HG02610 (cell line): ENCODE results near the gene LYRM1.
"Not testable (repeated sequence)": the region's sequence is repeated elsewhere in the genome, so short reads cannot be mapped to it uniquely, and the experiment has no call there.

Experiments
- ATAC-seq: cut with Tn5 transposase; IDR thresholded peaks from one replicate; pipeline ENCODE4 v1.9.1; 2021; ENCODE audit warnings: mild to moderate bottlenecking, moderate library complexity; ENCODE audit not compliant: unreplicated experiment

Gene LYRM1

GRCh38 chr16:20931066-20931600, 30.6 kb downstream of the LYRM1 start:
- ATAC-seq: no peak

DNA sequence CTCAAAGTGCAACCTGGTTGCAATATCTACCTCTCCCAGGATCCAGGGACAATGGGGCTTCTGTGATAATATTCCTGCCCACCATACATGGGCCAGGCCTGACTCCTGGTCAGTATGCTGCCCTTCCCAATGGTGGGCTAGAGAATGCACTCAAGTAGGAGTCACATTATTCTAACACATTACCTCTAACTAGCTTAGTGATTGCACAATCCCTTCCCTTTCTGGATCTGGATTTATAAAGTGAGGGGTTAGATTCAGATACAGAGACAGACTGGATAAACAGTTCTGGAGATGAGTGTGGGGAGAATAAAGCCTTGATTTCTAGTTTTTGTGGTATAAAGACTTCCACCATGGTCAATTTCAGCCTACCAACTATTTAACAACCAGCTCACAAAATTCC, 33.0 kb downstream of the LYRM1 start:
- no peak for ATAC-seq

DNA sequence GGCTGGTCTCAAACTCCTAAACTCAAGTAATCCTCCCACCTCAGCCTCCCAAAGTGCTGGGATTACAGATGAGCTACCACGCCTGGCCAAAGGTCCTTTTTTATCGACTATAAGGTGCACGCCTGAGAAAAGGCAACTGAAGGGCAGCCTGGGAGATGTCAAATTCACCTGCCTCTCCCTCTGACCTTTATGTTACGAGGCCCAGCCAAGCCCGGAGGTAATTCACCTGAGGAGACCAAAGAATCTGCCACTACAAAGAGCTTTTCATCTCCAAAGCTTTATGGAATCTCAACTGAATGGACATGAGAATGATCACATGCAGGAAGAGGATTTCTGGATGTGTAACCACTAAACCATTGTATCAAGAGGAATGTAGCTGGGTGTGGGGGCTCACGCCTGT, 37.2 kb downstream of the LYRM1 start:
- ATAC-seq: no peak

DNA sequence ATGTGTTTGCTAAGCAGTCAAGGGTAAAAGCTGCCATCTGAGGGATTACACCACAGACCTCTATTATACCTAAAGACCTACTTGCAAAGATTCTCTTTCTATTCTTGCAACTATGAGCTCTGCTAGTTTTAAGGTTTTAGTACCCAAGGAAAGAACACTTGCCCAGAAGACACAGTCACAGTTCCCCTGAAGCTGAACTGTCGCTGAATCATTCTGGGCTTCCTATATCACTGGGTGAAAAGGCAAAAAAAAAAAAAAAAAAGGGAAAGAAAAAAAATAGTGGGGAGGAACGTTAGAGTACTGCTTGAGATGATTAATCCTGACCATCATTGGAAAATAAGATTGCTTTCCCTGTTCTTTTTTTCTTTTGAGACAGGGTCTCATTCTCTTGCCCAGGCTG, 37.9 kb downstream of the LYRM1 start:
- ATAC-seq: no peak

DNA sequence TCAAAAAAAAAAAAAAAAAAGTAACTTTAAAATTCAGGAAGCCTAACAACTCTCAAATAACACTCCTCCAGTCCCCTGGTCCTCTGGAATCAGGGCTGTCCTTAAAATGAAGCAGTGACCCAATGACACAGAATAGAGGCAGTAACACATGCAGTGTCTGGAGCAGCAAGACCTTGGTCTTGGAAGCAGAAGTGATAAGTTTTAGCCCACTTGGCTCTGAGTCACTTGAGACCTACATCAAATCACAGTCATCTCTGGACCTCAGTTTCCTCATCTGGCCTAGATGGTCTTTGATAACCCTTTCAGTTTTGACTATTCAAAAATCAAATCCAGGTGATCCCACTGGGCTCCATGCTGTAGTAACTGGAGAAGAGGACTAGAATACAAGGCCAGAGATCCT, 39.0 kb downstream of the LYRM1 start:
- ATAC-seq: no peak

- ATAC-seq: no peak
Observed at GRCh38 chr16:20940871-20941635, 40.5 kb downstream of the LYRM1 start.

- ATAC-seq: no peak
Observed at GRCh38 chr16:20941636-20941926, 41.0 kb downstream of the LYRM1 start.

DNA sequence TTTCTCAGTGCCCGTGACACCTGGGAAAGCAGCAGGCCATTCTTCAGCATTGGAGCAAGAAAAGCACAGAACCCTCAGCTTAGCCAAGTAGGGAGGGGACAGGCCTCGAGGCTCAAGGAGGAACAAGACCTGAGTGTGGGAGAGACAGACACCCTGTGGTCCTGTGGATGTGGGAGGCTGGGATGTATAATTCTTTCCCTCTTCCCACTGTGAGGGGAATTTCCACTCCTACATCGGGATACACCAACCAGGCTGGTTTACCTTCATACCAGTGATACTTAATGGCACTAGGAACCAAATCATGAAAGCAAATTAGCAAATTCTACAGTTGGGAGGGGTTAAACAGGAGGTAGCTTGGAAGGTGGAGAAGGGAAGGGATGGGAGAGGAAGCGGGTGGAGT, 41.7 kb downstream of the LYRM1 start:
- no peak for ATAC-seq

DNA sequence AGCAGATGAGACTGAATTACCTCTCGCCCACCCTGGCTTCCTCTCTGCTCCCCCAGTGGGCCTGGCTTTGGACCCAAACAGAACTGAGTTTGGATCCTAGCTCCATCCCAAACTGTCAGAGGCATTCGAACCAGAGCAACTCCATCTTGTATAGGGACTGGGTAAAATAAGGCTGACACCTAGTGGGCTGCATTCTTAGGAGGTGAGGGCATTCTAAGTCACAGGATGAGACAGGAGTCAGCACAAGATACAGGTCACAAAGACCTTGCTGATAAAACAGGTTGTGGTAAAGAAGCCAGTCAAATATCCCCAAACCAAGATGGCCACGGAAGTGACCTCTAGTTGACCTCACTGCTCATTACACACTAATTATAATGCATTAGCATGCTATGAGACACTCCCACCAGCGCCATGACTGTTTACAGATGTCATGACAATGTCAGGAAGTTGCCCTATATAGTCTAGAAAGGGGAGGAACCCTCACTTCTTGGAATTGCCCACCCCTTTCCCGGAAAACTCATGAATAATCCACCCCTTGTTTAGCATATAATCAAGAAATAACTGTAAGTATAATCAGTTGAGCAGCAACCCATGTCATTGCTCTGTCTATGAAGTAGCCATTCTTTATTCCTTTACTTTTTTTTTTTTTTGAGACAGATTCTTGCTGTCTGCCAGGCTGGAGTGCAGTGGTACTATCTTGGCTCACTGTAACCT, 44.4 kb downstream of the LYRM1 start:
- ATAC-seq: no peak

DNA sequence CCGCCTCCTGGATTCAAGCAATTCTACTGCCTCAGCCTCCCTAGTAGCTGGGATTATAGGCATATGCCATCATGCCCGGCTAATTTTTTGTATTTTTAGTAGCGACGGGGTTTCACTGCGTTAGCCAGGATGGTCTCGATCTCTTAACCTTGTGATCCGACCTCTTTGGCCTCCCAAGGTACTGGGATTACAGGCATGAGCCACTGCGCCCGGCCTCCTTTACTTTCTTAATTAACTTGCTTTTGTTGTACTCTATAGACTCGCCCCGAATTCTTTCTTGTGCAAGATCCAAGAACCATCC, 45.0 kb downstream of the LYRM1 start:
- not testable (repeated sequence) for ATAC-seq

GRCh38 chr16:20946015-20946629, 45.6 kb downstream of the LYRM1 start:
- no peak for ATAC-seq

DNA sequence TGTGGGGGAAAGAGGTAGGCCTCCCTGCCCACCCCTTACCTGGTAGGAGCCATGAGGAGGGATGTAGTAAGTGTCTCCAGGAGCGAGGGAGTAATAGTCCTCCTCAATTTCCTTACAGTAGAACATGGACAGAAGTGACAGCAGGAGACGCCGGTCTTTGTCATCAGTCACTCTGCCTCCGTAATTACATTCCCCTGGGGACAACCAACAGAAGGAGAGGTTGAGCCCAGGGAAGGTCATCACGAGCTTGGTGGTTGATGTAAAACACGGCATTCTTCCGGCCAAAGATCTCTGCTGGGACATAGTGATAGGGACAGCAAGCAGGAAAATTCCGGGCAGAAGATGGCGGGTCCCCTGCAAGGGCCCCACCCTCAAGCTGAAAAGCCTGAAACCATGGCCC, 47.9 kb downstream of the LYRM1 start:
- ATAC-seq: no peak

GRCh38 chr16:20949660-20950059, 49.1 kb downstream of the LYRM1 start:
- ATAC-seq: no peak

- ATAC-seq: no peak
Observed at GRCh38 chr16:20950294-20950693, 49.7 kb downstream of the LYRM1 start.

DNA sequence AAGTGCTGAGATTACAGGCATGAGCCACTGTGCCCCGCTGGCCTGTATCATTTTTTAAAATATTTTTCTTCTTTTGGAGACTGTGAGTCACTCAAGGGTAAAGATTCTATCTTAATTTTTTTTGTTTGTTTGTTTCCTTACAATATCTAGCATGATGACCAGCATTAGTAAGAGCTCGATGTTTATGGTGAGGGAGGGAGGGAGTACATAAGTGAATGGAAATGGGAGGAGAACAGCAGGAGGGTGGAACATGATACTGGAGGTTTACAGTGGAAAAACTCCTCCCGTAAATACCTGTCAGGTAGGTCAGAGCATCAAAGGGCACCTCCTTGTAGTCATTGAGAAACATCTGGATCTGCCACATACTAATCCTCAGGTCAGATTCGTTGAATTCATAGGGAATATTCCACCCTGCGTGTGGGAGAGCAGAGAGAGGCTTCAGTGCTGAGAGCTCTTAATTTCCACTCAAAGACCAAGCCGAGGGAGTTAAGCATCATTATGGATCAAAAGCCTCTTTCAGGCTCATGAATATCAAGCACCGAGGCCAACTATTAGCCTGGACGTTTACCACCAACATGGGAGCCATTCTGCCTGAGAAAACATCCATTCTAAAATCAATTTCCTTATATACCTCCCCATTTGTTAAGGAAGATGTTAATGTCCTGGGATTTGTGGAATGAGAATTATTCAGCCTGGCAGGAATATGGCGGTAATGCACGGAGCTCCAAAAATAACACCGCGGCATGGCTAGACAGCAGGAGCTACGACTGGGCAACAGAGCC, 51.8 kb downstream of the LYRM1 start:
- ATAC-seq: no peak

GRCh38 chr16:20954574-20954973, 54.0 kb downstream of the LYRM1 start:
- ATAC-seq: no peak

DNA sequence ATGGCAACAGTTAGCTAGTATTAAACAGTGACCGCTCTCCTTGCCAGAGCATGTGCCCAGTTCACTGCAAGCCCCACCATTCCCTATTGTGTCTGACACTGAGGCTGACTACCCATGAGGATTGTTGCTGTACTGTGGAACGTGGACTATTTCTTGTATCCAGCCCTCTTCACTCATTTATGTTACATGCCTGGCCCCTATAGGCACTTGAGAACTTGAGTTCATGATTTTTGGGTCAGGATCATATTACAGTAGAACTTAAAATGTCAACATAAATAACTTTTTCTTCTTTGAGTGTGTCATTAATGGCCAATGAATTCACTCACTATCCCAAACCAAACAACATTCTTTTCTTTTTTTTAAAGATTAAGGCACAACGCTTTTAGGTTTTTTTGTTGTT, 55.7 kb downstream of the LYRM1 start:
- no peak for ATAC-seq

DNA sequence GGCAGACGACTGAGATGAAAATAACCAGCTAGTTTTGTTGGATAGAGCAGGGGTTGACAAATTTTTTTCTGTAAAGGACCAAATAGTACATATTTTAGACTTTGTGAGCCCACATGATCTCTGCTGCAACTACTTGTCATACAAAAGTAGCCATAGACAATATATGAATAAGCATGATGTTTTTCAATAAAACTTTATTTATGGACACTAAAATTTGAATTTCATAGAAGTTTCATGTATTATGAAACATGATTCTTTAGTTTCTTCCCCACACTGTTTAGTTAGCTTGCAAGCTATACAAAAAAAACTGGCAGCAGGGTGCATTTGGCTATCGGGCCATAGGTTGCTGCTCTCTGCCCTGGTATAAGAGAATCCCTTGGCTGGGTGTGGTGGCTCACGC, 56.6 kb downstream of the LYRM1 start:
- no peak for ATAC-seq

- no peak for ATAC-seq
Observed at GRCh38 chr16:20960899-20961298, 60.3 kb downstream of the LYRM1 start.

DNA sequence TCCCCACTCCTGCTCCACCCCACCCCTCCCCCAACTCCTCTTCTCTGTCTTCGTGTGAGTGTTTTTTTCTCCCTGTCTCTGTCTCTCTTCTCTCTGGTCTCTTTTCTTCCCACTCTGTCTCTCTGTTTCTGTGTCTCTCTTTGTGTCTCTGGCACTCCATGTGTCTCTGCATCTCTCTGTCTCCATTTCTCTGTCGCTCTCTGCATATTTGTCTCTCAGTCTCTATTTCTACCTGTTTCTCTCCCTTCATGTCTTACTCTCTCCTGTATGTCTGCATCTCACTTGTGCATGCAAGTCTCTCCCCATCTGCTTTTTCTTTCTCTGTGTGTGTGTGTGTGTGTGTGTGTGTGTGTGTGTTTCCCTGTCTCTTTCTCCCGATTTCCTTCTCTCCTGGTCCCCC, 68.2 kb downstream of the LYRM1 start:
- no peak for ATAC-seq

DNA sequence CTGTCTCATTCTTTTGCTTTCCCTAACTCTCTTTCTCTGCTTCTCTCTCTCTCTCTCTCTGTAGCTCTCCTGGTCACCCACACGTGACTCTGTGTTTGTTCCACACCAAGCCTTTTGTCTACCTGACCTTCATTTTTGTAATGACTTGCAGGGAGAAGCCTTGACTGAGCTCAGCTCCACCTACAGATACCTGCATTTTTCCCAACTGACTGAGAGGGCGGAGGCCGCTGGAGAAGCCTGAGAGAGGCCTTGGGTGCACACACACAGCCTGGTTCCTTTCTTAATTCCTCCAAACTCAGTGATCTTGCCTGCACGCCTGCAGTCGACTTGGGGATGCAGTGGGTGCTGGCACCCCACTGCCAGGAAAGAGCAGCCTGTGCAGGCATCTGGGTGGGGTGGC, 68.8 kb downstream of the LYRM1 start:
- ATAC-seq: no peak

GRCh38 chr16:20971401-20971800, 70.8 kb downstream of the LYRM1 start:
- no peak for ATAC-seq
